ENCODE results near the gene OAS1. TPM values are rescaled to one million over a fixed set of nuclear protein-coding genes. Genes with fewer than 3 reads are reported as not detected.

The OAS1 gene
- total and polyA plus RNA-seq, 2 of the 8 experiments (the other 6 are each of a cell fraction or from before 2014, with no cell fraction given), result 0.23 TPM; not detected in 1

DNA sequence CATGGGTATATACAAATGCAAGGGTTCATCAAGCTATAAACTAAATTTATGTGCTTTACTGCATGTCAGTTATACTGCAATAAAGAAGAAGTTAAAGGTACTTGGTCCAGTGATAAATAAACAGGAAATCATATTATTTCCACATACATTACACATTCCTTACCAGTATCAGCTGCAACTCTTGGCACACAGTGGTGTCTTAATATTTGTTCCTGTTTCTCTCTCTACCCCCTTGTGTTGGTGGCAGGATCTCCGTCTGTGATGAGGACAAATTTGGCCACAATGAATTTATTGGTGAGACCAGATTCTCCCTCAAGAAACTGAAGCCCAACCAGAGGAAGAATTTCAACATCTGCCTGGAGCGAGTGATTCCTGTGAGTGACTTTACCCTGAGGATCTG, 19.2 kb upstream of the OAS1 start:
- TF ChIP-seq TEAD4 (IDR thresholded peaks at IDR 0.05; ENCODE audit: low read depth, low read length) (no peak), FOSL1 (IDR thresholded peaks at IDR 0.05; ENCODE audit: insufficient read depth, low read depth, low read length) (no peak), YY1 (IDR thresholded peaks at IDR 0.05; ENCODE audit: low read depth, low read length) (no peak), CTBP2 (IDR thresholded peaks at IDR 0.05; ENCODE audit: borderline replicate concordance, insufficient read depth, insufficient read length, low read length) (no peak), KDM5A (IDR thresholded peaks at IDR 0.05; ENCODE audit: low read length) (no peak), SIX5 (IDR thresholded peaks at IDR 0.05; ENCODE audit: low read depth, low read length) (no peak)
- TF ChIP-seq, protein P1, sequence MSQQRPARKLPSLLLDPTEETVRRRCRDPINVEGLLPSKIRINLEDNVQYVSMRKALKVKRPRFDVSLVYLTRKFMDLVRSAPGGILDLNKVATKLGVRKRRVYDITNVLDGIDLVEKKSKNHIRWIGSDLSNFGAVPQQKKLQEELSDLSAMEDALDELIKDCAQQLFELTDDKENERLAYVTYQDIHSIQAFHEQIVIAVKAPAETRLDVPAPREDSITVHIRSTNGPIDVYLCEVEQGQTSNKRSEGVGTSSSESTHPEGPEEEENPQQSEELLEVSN (IDR thresholded peaks at IDR 0.05), result no peak
- Histone ChIP-seq H4K20me1 (replicated peaks in 1 of 2; ENCODE audit: control insufficient read depth in 1 of 2, insufficient read depth in 2 of 2, low read length in 2 of 2) (no peaks in the 10 kb centered on the region), H3K18ac (ENCODE audit: extremely low read depth, low read length) (no peak overlapping the region), H2AK5ac (ENCODE audit: low read depth, low read length) (no peak overlapping the region), H3K9ac (replicated peaks in 1 of 4; ENCODE audit: extremely low read depth in 1 of 4, low read depth in 3 of 4, low read length in 3 of 4) (no peak overlapping the region), H3K56ac (replicated peaks; ENCODE audit: insufficient read length, low read depth, low read length) (no peak overlapping the region), H3K14ac (ENCODE audit: insufficient read length) (no peak overlapping the region), H3K4me2 (ENCODE audit: insufficient read depth in 1 of 2, low read depth in 2 of 2, low read length in 2 of 2) (no peak overlapping the region), H3K79me2 (ENCODE audit: control insufficient read depth in 1 of 2, insufficient read depth in 2 of 2, low read length in 2 of 2) (no peaks in the 10 kb centered on the region), H3K4ac (replicated peaks; ENCODE audit: insufficient read length, low read depth, low read length) (no peak overlapping the region), H3K9me3 (ENCODE audit: insufficient read depth in 2 of 2, low read depth in 1 of 2, low read length in 1 of 2) (peaks cover 9 to 15% of the 10 kb centered on the region in 2 experiments), H2BK120ac (replicated peaks; ENCODE audit: low read depth, low read length) (no peak overlapping the region), H3K4me3 (ENCODE audit: extremely low read depth in 1 of 4, insufficient read depth in 2 of 4, low read depth in 3 of 4, low read length in 4 of 4) (no peak overlapping the region), H2BK12ac (ENCODE audit: low read depth, low read length) (no peak overlapping the region), H4K8ac (ENCODE audit: extremely low read depth, insufficient read depth, low read length) (no peak overlapping the region), H4K5ac (ENCODE audit: insufficient read length, low read depth, low read length) (no peak overlapping the region), H3K27ac (ENCODE audit: low read depth, low read length) (no peak overlapping the region), H2AFZ (ENCODE audit: low read length) (no peak overlapping the region), H3K79me1 (ENCODE audit: low read depth, low read length) (no peaks in the 10 kb centered on the region), H3K23me2 (ENCODE audit: low read depth, low read length) (no peaks in the 10 kb centered on the region), H3K4me1 (replicated peaks in 1 of 4; ENCODE audit: control insufficient read depth in 3 of 4, insufficient read depth in 4 of 4, low read length in 3 of 4) (no peaks in the 10 kb centered on the region), H3K23ac (ENCODE audit: insufficient read length) (no peak overlapping the region), H2BK20ac (ENCODE audit: low read length) (no peak overlapping the region), H2BK5ac (ENCODE audit: low read depth, low read length) (no peak overlapping the region), H2BK15ac (ENCODE audit: low read length) (no peak overlapping the region), H3K27me3 (replicated peaks in 1 of 4; ENCODE audit: control insufficient read depth in 3 of 4, extremely low read depth in 1 of 4, insufficient read depth in 3 of 4, low read length in 3 of 4) (no peaks in the 10 kb centered on the region), H4K91ac (replicated peaks; ENCODE audit: insufficient read length, low read length) (no peak overlapping the region), H3K36me3 (ENCODE audit: control insufficient read depth in 2 of 4, insufficient read depth in 4 of 4, low read length in 3 of 4) (no peaks in the 10 kb centered on the region)
- DNase-seq (ENCODE audit: low read depth in 1 of 2, low spot score in 2 of 2), result no peak
- WGBS, 2 experiments (ENCODE audit: extremely low coverage in 1 of 2, insufficient coverage in 1 of 2, insufficient read length in 1 of 2, insufficient replicate concordance in 2 of 2, low coverage in 1 of 2, low lambda C conversion rate in 2 of 2, missing lambda C conversion rate in 1 of 2), result 90% methylated on average over 2 of the region's 2 CpGs; no CpG with 5 or more reads in 1 of the 2 experiments
- CTCF ChIA-PET (ENCODE audit: partially characterized antibody), result interaction anchor here (0.6 to 1.8 kb wide), 3 partner anchors 12 to 370 kb away, joined by 3 to 6 read pairs (median 4); no protein-coding TSS in a partner anchor
- no peak for FAIRE-seq
- POLR2A ChIA-PET (ENCODE audit: partially characterized antibody), result no interaction called here
